ENCODE measurements around the gene RACK1. TPM values are rescaled to one million over a fixed set of nuclear protein-coding genes. Genes with fewer than 3 reads are reported as not detected.
"Not testable (repeated sequence)": the region's sequence is repeated elsewhere in the genome, so short reads cannot be mapped to it uniquely, and the experiment has no call there.

Gene RACK1
- 2,747 and 3,067 TPM in 2 replicates for total RNA-seq

- peak; percentile 78 for DNase-seq (ENCODE audit: low read depth)
- peak within 1 kb of the TSS; percentile 85 for H3K4me3 ChIP-seq (ENCODE audit: low read depth, low read length)
- TF ChIP-seq, protein P1, sequence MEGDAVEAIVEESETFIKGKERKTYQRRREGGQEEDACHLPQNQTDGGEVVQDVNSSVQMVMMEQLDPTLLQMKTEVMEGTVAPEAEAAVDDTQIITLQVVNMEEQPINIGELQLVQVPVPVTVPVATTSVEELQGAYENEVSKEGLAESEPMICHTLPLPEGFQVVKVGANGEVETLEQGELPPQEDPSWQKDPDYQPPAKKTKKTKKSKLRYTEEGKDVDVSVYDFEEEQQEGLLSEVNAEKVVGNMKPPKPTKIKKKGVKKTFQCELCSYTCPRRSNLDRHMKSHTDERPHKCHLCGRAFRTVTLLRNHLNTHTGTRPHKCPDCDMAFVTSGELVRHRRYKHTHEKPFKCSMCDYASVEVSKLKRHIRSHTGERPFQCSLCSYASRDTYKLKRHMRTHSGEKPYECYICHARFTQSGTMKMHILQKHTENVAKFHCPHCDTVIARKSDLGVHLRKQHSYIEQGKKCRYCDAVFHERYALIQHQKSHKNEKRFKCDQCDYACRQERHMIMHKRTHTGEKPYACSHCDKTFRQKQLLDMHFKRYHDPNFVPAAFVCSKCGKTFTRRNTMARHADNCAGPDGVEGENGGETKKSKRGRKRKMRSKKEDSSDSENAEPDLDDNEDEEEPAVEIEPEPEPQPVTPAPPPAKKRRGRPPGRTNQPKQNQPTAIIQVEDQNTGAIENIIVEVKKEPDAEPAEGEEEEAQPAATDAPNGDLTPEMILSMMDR (conservative IDR thresholded peaks at IDR 0.05; ENCODE audit: low read depth, low read length) = no peak
These were observed at the start of gene RACK1 for GRCh38 chr5:181243564-181244343. RACK1 (minus strand) TSS chr5:181243906; CDS start chr5:181243800, 106 bp downstream.

DNA sequence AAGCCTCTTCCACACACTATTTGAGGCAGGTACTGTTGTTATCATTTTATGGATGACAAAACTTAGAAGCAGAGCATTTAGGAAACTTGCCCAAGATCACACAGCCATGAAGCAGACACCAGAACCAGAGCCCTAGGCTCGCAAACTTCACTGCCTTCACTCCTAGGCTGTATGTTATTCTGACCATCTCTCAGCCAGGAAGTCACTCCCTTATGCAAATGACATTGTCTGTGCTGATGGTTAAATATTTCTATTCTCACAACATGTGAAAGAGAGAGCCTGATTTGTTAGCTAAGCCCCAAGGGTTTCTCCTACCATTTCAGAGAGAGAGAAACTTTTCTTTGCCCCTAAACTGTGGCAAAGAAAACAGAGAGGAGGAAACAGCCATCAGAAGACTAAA lies 43.6 kb upstream of the RACK1 start:
- not testable (repeated sequence) for DNase-seq (ENCODE audit: low read depth); H3K4me3 ChIP-seq (ENCODE audit: low read depth, low read length)

- H3K4me3 ChIP-seq (ENCODE audit: low read depth, low read length); DNase-seq (ENCODE audit: low read depth): not testable (repeated sequence)
These were observed 42.4 kb upstream of the RACK1 start for GRCh38 chr5:181285962-181286705.

DNA sequence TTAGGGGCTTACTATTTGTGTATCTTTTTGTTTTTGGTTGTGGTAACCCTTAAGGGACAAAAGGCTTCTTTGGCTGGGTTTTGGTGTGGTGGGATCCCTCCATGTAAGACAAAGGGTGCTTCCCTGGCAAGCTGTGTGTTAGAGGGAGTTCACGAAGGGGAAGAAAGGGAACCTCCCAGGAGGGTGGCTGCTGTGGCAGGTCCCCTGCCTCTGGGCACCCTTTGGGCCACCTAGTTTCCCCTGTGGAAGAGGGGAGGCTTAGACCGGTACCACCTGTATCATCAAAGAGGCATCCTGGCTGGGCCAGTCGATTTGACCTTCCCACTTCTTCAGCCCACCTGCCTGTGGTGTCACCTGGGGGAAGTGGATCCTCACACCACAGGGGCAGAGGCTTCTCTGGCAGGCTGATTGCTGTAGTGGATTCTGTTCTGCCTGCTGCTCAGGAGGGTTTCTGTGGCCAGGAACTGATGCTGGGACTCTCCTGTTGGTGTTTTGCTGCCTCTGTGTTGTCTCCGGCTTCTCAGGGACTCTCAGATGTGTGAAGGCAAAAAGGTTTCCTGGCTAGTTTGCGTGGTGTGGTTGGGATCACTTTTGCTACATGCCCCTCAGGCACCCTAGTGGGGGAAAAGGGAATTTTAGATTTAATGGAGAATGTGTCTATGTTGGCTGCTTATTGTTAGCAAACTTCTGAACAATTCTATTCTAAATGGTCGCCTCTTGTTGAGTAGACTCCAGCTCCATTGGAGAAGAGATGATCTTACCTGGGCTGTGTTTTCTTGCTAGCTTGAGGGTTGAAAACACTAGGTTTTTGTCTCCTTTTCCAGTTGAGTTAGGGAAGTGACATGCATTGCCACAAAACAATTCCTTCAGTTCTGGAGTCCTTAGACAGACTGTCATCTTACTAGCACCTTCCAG lies 40.4 kb upstream of the RACK1 start:
- not testable (repeated sequence) for H3K4me3 ChIP-seq (ENCODE audit: low read depth, low read length); DNase-seq (ENCODE audit: low read depth)
- TF ChIP-seq, protein P1 (conservative IDR thresholded peaks at IDR 0.05; ENCODE audit: low read depth, low read length) = peak; percentile 4

- TF ChIP-seq, protein P1 (conservative IDR thresholded peaks at IDR 0.05; ENCODE audit: low read depth, low read length) = no peak
- H3K4me3 ChIP-seq (ENCODE audit: low read depth, low read length) = no peak overlapping the region
- DNase-seq (ENCODE audit: low read depth) = no peak
These were observed 39.6 kb upstream of the RACK1 start for GRCh38 chr5:181283347-181283746.

GRCh38 chr5:181282874-181283273 lies 39.2 kb upstream of the RACK1 start:
- H3K4me3 ChIP-seq (ENCODE audit: low read depth, low read length) = no peak overlapping the region
- DNase-seq (ENCODE audit: low read depth) = no peak
- TF ChIP-seq, protein P1 (conservative IDR thresholded peaks at IDR 0.05; ENCODE audit: low read depth, low read length) = no peak

DNA sequence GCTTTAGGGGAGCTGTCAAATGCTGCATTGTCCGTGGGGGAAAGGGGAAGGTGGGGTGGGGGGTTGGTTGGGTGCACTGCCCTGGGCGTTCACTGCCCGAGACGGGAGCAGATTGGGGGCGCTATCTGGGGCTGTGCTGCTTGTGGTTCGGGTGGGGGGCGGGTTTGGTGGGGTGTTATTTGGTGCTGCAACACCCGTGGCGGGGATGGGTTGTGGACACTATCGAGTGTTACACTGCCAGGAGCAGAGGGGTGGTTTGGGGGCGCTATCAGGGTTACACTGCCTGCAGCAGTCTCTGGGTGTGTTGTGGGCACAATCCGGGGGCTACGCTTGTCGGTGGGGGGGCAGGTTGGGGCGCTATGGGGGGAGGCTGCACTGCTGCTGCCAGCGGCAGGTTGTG lies 38.7 kb upstream of the RACK1 start:
- not testable (repeated sequence) for DNase-seq (ENCODE audit: low read depth); H3K4me3 ChIP-seq (ENCODE audit: low read depth, low read length)

DNA sequence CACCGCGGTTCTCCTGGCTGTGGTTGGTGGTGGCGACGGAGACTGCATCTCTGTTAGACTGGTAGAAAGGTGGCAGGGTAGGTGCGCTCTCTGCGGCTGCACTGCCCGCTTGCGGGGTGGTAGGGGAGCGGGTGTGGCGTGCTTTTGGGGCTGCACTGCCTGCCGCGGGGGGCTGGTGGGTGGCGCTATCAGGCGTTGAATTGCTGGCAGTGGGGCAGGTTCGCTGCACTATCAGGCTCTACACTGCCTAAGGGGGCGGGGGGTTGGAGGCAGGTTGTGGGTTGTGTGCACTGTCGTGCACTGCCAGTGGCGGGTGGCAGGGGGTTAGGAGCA lies 38.2 kb upstream of the RACK1 start:
- H3K4me3 ChIP-seq (ENCODE audit: low read depth, low read length) = no peak overlapping the region
- no peak for DNase-seq (ENCODE audit: low read depth)
- TF ChIP-seq, protein P1 (conservative IDR thresholded peaks at IDR 0.05; ENCODE audit: low read depth, low read length) = no peak

All from epithelial cell of proximal tubule (primary cell).